Uterus (tissue), 4 donors: Measurements from ENCODE around the gene SAFB. TPM values are rescaled to one million over a fixed set of nuclear protein-coding genes. Genes with fewer than 3 reads are reported as not detected.

Experiments used
- DNase-seq, 2 donors: peaks; one replicate each; pipeline ENCODE4 v3.0.0-alpha.2; 2019 to 2020
- H3K27ac ChIP-seq, 2 donors: fragments of 200-600 bp; sonication (generic); 1 replicate in 1 of 2; 2 replicates in 1 of 2; pipeline ENCODE4 v1.5.1; 2016 to 2018
- H3K27me3 ChIP-seq, 2 donors: fragments of 200-600 bp; sonication (generic); one replicate each; pipeline ENCODE4 v1.5.1; 2018 to 2019; ENCODE audit warnings: control low read depth in 1 of 2
- H3K36me3 ChIP-seq, 2 donors: fragments of 200-600 bp; sonication (generic); one replicate each; pipeline ENCODE4 v1.5.1; 2019; ENCODE audit warnings: control low read depth in 1 of 2
- H3K4me1 ChIP-seq, 2 donors: fragments of 200-600 bp; sonication (generic); one replicate each; pipeline ENCODE4 v1.5.1; 2018 to 2019; ENCODE audit warnings: control low read depth in 1 of 2
- H3K4me3 ChIP-seq, 2 donors: fragments of 200-600 bp; sonication (generic); 1 replicate in 1 of 2; 2 replicates in 1 of 2; pipeline ENCODE4 v1.5.1; 2018 to 2019; ENCODE audit warnings: mild to moderate bottlenecking in 1 of 2
- H3K9me3 ChIP-seq, 2 donors: fragments of 200-600 bp; sonication (generic); one replicate each; pipeline ENCODE4 v1.5.1; 2019; ENCODE audit warnings: control low read depth in 1 of 2
- POLR2A ChIP-seq, 2 donors: fragments of 450-650 bp; IDR thresholded peaks; one replicate each; pipeline ENCODE4 v1.6.1; 2016; ENCODE audit warnings: antibody characterized with exemption in 2 of 2, mild to moderate bottlenecking in 1 of 2, moderate library complexity in 1 of 2
- intact Hi-C: fragments of 100-400 bp; cut with DNase I; formaldehyde crosslinking; loops from one replicate; pipeline ENCODE4 v1.15.1; 2023; ENCODE audit warnings: low total_unique reads
- total RNA-seq, 4 donors: library from RNA; depleted of rRNA in 3 of 4; stranded (reverse); fragments of >200 nt in 3 of 4; gene quantifications; one replicate each; pipeline versions ENCODE4 v1.1.0 to v1.2.4, GENCODE V29; 2014 to 2023
- TF ChIP-seq, protein P1 (sequence below), 4 experiments: fragments of 200-600 bp in 2 of 4; fragments of 450-650 bp in 2 of 4; sonication (generic) in 2 of 4; IDR thresholded peaks; one replicate each; pipeline ENCODE4 v1.5.1; 2016 to 2019; ENCODE audit warnings: antibody characterized with exemption in 4 of 4, mild to moderate bottlenecking in 2 of 4, moderate library complexity in 1 of 4
- donor health status: DM: yes; HTN: yes; CAD: no.

SAFB gene
- total RNA-seq, 4 donors from 2014 or later: 35.9 to 129 (median 97.4) TPM

DNA sequence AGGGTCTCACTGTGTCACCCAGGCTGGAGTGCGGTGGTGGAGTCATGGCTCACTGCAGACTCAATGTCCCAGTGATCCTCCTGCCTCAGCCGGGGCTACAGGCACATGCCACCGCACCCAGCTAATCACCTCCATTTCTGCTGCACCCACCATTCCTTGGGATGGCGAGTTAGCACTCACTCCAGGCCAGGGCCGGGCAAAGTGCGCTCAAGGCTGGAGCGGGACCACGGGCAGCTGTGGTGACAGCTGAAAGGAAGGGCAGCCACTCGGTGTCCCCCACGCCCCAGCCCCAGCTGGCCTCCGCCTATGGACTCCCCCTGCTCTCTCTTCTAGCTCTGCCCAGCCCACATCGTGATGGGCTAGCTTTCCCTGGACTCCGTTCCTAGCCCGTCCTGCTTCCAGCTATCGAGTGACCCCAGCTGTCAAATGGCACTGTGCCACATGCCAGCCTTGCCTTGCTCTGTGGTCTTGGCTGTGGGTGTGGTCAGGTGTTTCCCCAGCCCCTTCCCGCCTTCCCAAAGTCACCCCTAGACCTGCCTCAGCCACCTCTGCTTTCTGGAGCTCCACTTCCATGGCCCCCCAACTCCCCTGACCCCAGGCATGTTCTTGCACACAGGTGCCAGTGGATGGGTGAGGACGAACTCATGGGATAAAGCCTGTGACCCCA lies 53.4 kb downstream of the SAFB start:
- H3K9me3 ChIP-seq: no peaks in the 10 kb centered on the region
- TF ChIP-seq POLR2A (IDR thresholded peaks at IDR 0.05): no peak
- TF ChIP-seq, protein P1, sequence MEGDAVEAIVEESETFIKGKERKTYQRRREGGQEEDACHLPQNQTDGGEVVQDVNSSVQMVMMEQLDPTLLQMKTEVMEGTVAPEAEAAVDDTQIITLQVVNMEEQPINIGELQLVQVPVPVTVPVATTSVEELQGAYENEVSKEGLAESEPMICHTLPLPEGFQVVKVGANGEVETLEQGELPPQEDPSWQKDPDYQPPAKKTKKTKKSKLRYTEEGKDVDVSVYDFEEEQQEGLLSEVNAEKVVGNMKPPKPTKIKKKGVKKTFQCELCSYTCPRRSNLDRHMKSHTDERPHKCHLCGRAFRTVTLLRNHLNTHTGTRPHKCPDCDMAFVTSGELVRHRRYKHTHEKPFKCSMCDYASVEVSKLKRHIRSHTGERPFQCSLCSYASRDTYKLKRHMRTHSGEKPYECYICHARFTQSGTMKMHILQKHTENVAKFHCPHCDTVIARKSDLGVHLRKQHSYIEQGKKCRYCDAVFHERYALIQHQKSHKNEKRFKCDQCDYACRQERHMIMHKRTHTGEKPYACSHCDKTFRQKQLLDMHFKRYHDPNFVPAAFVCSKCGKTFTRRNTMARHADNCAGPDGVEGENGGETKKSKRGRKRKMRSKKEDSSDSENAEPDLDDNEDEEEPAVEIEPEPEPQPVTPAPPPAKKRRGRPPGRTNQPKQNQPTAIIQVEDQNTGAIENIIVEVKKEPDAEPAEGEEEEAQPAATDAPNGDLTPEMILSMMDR (IDR thresholded peaks at IDR 0.05): no peak
- no peaks in the 10 kb centered on the region for H3K36me3 ChIP-seq
- peaks cover 0 to 3% of the 10 kb centered on the region in 2 donors for H3K4me1 ChIP-seq
- intact Hi-C loops: loop anchor here (10.0 kb wide), 1 partner anchor 51 kb away; the partner anchor contains the start of genes SAFB and SAFB2
- DNase-seq: no peak
- no peak overlapping the region for H3K27ac ChIP-seq
- H3K4me3 ChIP-seq: no peak overlapping the region
- no peaks in the 10 kb centered on the region for H3K27me3 ChIP-seq

DNA sequence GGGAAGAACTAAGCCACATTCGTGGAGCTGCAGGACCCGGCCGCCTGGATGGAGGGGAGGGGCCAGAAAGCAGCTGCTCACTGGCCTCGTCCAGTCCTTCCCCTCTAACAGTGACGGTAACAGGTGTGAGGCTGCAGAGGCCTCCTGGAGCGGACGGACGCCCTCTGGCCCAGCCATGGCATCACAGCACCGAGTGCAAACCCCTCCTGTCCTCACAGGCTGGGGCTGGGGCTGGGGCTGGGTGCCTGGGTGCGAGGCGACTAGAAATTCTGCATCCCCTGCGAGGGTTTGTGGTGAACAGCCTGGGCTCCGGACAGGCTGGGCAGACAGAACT lies 53.9 kb downstream of the SAFB start:
- no peak overlapping the region for H3K4me3 ChIP-seq
- no peak overlapping the region for H3K27ac ChIP-seq
- intact Hi-C loops: loop anchor here (10.0 kb wide), 1 partner anchor 52 kb away; the partner anchor contains the start of genes SAFB and SAFB2
- no peak for DNase-seq
- H3K4me1 ChIP-seq: peaks cover 0 to 3% of the 10 kb centered on the region in 2 donors
- no peaks in the 10 kb centered on the region for H3K36me3 ChIP-seq
- no peaks in the 10 kb centered on the region for H3K27me3 ChIP-seq
- H3K9me3 ChIP-seq: no peaks in the 10 kb centered on the region
- TF ChIP-seq POLR2A (IDR thresholded peaks at IDR 0.05): no peak
- TF ChIP-seq, protein P1 (IDR thresholded peaks at IDR 0.05): no peak

DNA sequence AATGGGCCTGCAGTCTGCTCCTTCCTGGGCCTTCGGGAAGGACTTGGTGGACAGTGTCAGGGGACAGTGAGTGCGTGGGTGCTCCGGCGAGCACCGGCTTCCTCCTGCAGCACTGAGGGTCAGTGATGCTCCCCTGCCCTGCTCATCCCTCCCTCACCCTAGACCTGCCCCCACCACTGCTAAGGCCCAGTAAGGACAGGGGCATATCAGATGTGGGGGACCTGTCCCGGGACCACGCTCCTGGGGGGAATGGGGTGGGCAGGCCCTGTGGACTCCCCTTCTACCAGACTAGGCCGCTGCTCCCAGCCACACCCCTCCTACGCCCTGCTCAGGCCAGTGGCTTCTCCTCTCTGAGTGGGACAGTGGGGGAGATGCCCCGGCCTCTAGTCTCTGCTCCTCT lies 54.3 kb downstream of the SAFB start:
- Histone ChIP-seq H3K27me3 (no peaks in the 10 kb centered on the region), H3K4me1 (peaks cover 0 to 3% of the 10 kb centered on the region in 2 donors), H3K27ac (no peak overlapping the region), H3K4me3 (no peak overlapping the region), H3K36me3 (no peaks in the 10 kb centered on the region), H3K9me3 (no peaks in the 10 kb centered on the region)
- DNase-seq: no peak
- intact Hi-C loops: loop anchor here (10.0 kb wide), 1 partner anchor 52 kb away; the partner anchor contains the start of genes SAFB and SAFB2
- TF ChIP-seq, protein P1 (IDR thresholded peaks at IDR 0.05): no peak
- no peak for TF ChIP-seq POLR2A (IDR thresholded peaks at IDR 0.05)

DNA sequence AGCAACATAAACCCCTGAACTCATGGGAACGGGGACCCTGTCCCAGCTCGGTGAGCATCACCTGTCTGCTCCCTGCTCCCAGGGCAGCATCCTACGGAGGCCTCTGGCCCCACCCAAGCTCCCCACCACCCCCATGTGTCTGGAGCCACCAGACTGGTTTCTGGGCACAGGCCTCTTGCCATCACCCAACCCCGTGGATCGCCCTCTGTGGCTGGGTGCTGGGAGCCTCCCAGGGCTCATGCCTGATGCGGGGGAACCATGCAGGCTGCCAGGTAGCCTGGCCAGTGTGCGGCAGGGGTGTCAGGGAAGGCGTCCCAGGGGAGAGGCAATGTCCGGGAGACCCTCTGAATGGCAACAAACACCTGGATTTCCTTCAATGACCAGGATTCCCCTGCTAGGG lies 54.7 kb downstream of the SAFB start:
- Histone ChIP-seq H3K27me3 (no peaks in the 10 kb centered on the region), H3K4me3 (no peak overlapping the region), H3K36me3 (no peaks in the 10 kb centered on the region), H3K9me3 (no peaks in the 10 kb centered on the region), H3K4me1 (peaks cover 0 to 3% of the 10 kb centered on the region in 2 donors), H3K27ac (no peak overlapping the region)
- no peak for TF ChIP-seq POLR2A (IDR thresholded peaks at IDR 0.05)
- TF ChIP-seq, protein P1 (IDR thresholded peaks at IDR 0.05): no peak
- DNase-seq: no peak
- intact Hi-C loops: loop anchor here (10.0 kb wide), 1 partner anchor 53 kb away; the partner anchor contains the start of genes SAFB and SAFB2

DNA sequence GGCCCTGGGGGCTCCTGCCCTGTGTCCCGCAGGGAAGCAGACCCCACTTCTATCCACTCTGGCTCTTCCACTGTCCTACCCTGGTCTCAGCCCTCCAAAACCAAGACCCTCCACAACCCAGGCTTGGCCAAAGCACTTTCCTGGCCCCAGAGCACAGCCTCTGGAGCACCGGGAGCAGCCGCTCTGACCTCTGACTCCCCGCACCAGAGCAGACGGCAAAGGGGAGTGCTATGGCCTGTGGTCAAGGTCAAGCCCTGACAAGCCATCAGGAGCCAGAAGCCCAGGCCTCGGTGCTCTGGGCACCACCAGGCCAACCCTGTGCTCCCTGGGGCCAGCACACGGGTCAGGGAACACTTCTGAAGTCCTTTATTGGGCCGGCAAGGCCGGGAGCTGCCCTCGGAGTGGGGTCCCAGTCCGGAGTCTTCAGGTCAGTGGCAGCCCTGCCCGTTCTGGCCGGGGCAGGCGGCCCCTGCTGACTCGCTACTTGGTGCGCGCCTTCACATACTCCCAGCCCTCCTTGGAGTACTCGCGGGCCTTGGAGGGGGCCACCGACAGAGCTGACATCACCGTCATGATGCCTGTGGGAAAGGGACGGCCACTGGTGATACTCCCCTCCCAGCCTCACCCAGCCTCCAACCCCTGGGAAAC lies 55.3 kb downstream of the SAFB start:
- no peak for DNase-seq
- intact Hi-C loops: loop anchor here (10.0 kb wide), 1 partner anchor 53 kb away; the partner anchor contains the start of genes SAFB and SAFB2
- H3K4me3 ChIP-seq: no peak overlapping the region
- H3K36me3 ChIP-seq: no peaks in the 10 kb centered on the region
- peaks cover 0 to 3% of the 10 kb centered on the region in 2 donors for H3K4me1 ChIP-seq
- H3K27me3 ChIP-seq: no peaks in the 10 kb centered on the region
- no peak for TF ChIP-seq POLR2A (IDR thresholded peaks at IDR 0.05)
- TF ChIP-seq, protein P1 (IDR thresholded peaks at IDR 0.05): no peak
- H3K27ac ChIP-seq: no peak overlapping the region
- H3K9me3 ChIP-seq: no peaks in the 10 kb centered on the region
